NCI-H1048 (cell line): ENCODE data around the gene CXCL1.

Experiments
- DNase-seq: peaks from one replicate; lab custom pipeline; 2025; lab: John Stamatoyannopoulos, UW

The CXCL1 gene

DNA sequence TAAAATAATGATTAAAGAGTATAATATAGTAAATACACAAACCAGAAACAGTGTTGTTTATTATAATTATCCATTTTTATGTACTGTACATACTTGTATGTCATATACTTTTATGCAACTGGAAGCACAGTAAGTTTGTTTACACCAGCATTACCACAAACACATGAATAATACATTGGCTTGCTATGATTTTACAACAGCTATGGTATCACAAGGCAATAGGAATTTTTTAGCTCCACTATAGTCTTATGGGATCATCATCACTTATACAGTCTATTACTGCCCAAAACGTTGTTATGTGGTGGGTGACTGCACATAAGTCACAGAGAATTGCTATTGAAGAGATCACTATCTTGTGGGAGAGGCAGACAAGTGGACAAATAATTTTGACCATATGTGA, 17.9 kb upstream of the CXCL1 start:
- no peak for DNase-seq

DNA sequence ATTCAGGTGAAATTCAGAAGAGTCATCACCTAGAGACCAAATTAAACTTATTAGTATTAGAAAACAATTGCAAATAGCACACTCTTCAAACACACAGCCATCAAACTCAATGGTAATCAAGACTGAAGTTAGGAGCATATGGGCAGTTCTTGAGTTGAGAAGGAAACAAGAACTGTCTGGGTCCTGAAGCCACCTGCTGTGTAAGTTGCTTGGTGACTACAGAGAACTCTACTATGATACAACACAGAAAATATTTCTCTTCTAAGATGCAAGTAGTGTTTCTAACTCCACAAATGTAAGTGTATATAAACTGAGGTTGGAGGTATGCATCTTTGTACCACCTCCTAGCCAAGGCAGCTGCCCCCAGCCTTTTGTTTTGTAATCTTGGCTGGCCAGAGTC, 16.4 kb upstream of the CXCL1 start:
- no peak for DNase-seq

DNA sequence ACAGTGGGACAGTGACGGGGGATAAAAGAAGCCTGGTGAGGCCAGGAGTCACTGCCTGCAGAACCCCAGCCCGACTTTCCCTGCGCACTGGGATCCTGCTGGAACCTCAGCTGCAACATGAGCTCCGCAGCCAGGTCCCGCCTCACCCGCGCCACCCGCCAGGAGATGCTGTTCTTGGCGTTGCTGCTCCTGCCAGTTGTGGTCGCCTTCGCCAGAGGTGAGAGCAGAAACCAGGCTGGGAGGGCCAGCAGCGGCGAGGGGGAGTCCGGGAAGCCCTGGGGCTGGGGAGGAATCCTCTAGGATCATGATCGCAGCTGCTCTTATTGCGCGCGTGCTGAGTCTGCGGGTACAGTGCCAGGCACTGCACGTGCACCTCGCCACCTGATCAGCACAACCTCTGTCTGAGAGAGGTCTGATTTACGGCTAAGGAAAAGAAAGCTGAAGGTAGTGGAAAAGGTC, 15.9 kb upstream of the CXCL1 start, which contains the start of gene PF4V1:
TSS of gene PF4V1 (plus strand) at position 51 of the 459 bp plus-strand sequence. CDS start at position 118, 67 bp downstream.
- DNase-seq = no peak

- no peak for DNase-seq
Measured at GRCh38 chr4:73853718-73854473, 15.3 kb upstream of the CXCL1 start.

- no peak for DNase-seq
Measured at GRCh38 chr4:73855406-73855805, 13.8 kb upstream of the CXCL1 start.

DNA sequence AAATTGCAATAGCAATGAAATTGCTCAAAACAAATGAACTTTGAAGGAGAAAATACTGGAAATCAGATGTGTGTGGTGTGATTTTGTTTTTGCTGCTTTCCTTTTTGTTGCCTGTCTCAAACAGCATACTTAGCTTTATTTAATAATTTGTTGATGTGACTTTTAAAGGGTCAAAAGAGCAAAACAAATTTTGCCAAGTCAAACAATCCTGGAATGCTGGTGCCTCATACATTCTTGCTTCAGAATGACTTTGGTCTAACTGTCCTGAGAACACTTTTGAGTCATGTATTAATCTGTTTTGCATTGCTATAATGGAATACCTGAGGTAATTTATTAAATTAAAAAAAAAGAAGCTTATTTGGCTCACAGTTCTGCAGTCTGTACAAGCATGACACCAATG, 12.7 kb upstream of the CXCL1 start:
- no peak for DNase-seq

DNA sequence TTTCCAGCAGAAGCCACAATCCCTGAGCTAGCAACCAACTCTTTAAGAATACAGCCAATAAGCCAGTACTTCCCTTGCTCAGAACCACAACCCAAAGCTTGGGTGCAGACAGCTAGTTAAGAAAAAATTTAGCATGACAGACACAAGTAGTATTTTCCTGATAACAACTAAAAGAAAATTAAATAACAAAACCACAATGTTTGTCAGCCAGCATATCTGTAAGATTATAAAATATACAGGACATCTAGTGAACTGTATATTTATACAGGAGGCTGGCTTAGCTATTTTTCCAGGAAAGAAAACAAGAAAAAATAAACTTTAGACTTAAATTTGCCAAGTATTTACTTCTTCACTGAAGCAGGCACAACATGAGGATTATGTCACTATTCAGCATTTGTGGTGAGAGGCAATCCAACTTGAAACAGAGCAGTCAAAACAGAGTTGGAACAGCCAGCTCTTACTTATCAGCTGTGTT, 9.5 kb upstream of the CXCL1 start:
- no peak for DNase-seq

GRCh38 chr4:73860181-73860580, 9.0 kb upstream of the CXCL1 start:
- no peak for DNase-seq

- no peak for DNase-seq
Measured at GRCh38 chr4:73860917-73861316, 8.3 kb upstream of the CXCL1 start.

DNA sequence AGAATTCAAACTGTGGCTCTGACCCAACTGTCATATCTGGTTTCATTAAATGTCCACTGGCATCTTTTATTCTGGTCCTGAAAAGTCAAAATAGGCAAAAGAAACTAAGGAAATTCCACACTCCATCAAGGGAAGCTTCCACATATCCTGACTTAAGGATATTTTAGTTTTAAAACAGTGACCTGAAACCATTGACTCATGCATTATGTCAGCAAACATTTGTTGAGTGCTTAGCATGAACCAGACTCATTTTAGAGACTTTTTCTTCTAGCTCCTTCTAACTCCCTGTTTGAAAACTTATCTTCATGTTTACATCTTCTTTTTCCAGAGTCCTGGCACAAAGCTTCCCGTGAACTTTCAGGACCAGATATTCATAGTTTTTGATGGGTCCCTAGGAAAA, 6.9 kb upstream of the CXCL1 start:
- no peak for DNase-seq

DNA sequence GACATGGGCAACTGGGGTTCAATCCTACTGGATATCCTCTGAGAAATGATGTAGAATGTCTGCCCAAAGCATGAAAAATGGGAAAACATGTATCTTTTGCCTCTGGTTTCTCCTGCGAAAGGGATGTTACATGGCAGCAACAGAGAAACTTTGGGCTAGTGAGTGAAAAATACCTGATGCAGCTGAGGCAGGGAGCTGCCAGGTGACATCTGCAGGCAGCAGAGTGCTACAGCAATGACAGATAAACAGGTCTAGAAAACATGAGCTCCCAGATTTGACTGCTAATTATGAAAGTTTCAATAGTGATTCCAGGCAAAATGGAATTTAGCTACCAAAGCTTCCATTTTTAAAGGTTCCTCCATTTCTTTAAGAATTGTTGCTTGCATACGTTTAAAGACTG, 4.8 kb upstream of the CXCL1 start:
- no peak for DNase-seq

DNA sequence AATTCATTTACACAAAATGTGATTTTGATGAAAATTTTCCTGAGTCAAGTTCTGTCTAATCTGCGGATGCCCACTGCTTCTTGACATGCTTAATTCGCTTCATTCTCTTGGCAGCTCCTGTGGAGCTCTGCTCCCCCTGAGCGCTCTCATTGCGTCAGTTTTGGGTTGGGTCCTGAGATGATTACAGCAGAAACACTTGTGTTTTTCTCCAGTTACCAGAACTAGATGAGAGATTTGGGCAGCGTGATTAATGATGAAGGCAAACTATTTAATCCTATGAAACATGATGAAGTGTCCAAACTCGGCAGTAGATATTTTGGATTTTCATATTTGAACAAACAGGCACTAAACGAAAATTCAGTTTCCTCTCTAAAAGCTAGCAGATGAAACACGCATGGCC, 4.2 kb upstream of the CXCL1 start:
- DNase-seq = no peak

DNA sequence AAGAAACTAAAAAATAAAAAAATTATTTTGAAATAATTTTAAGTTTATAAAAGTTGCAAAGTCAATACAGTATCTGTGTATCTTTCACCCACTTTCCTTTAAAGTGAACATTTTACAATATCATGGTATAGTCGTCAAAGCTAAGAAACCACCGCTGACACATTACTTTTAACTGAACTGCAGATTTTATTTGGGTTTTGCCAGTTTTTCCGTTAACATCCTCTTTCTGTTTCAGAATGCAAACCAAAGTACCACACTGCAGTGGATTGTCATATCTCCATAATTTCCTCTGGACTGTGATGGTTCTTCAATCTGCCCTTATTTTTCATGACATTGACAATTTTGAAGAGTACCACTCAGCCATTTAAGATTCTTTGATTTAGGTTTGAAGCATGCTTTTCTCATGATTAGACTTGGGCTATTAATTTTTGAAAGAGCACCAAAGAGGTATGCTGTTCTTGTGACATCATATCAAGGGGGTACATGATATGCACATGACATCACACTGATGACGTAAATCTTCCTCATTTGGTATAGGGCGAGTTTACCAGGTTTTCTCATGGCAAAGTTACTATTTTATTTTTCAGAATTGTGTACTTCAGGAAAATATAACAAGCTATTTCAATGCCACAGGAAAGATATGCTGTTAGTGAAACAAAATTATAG, 3.6 kb upstream of the CXCL1 start:
- no peak for DNase-seq

DNA sequence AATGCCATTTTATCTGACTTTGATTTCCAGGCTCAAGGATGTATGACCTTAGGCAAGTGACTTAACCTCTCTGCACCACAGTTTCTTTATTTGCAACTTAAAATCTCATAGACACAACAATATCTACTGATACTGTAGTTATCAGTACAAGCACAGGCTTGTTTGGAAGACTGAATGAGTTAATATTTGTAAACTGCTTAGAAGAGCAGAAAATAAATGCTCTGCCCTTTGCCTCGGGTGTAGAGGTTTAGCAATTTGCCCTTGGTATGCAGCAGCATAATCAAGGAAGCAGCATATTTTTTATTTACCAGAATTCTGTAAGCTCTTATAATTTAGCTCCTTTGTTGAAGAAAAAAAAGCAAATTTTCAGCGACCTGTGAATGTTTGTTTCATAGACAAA, 2.9 kb upstream of the CXCL1 start:
- DNase-seq = no peak

- no peak for DNase-seq
Measured at GRCh38 chr4:73867783-73868182, 1.4 kb upstream of the CXCL1 start.

GRCh38 chr4:73868206-73869129, 725 bp upstream of the CXCL1 start:
- DNase-seq = no peak

DNA sequence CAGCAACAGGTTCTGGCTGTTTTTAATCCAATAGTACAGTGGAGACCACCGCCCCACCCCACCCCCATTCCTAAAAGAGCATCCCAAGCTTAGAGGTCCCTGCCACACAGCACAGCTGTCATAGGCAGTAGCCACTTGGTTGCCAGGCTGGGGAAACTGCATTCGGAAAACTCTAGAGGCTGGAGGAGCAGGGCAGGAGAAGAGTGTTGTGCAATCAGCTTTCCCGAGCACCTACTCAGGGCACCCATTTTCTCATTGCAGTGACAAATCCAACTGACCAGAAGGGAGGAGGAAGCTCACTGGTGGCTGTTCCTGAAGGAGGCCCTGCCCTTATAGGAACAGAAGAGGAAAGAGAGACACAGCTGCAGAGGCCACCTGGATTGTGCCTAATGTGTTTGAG, 1.1 kb downstream of the CXCL1 start:
- no peak for DNase-seq

DNA sequence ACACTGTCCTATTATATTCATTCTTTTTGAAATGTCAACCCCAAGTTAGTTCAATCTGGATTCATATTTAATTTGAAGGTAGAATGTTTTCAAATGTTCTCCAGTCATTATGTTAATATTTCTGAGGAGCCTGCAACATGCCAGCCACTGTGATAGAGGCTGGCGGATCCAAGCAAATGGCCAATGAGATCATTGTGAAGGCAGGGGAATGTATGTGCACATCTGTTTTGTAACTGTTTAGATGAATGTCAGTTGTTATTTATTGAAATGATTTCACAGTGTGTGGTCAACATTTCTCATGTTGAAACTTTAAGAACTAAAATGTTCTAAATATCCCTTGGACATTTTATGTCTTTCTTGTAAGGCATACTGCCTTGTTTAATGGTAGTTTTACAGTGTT, 1.6 kb downstream of the CXCL1 start:
- DNase-seq = no peak

DNA sequence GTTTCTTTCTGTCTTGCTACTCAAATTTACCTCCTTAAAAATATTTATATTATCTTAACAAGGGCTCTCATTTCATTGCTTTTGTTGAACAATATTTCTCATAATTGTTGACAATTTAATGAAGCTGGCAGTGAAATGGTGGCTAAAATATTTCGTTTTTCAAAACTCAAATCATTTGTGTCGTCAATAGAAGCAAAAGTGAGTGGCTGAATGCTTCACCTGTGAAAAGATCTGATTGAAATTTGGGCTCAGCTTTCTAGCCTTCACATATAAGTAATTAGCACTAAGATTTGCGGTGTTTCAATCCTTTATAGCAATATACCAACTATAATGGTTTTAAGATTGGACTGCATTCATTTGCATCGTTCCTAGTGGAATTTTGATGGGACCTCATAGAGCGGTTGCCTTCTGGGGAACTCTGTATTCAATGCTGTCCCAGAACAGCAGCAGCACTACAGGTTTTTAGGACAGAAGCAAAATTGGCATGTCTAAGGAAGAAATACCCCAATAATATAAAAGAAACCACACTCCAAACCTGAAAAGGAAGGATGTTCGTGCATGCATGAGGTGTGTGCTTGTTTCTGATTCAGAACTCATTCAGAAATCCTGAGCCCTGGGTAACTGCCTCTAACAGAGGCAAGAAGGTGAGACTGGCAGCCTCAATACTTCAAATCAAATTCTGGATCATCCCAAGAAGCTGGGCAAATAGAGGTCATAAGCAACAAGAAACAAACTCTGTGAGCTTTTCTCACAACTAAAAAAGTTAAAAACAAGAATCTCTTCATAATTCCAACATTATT, 2.5 kb downstream of the CXCL1 start:
- no peak for DNase-seq

- no peak for DNase-seq
Measured at GRCh38 chr4:73872316-73873108, 3.3 kb downstream of the CXCL1 start.

- DNase-seq = no peak
Measured at GRCh38 chr4:73874386-73874785, 5.2 kb downstream of the CXCL1 start.
